Spinal cord (tissue), 10 donors: Measurements from ENCODE around the gene PEX11G. TPM values are rescaled to one million over a fixed set of nuclear protein-coding genes. Genes with fewer than 3 reads are reported as not detected.

ENCODE experiments used
- DNase-seq, 6 donors: peaks; one replicate each; pipeline versions ENCODE4 v3.0.0 to v3.0.0-alpha.2; 2013 to 2015; ENCODE audit warnings: low spot score in 6 of 6, low read depth in 4 of 6
- H3K27ac ChIP-seq: one replicate; pipeline ENCODE4 v1.5.1; 2013; ENCODE audit warnings: low read depth, low read length, control low read depth
- H3K27me3 ChIP-seq: one replicate; pipeline ENCODE4 v1.6.1; 2013; ENCODE audit warnings: low read length; ENCODE audit not compliant: control insufficient read depth, insufficient read depth
- H3K36me3 ChIP-seq: one replicate; pipeline ENCODE4 v1.6.1; 2013; ENCODE audit warnings: low read length; ENCODE audit not compliant: control insufficient read depth, insufficient read depth
- H3K4me1 ChIP-seq: one replicate; pipeline ENCODE4 v1.6.1; 2013; ENCODE audit warnings: low read length; ENCODE audit not compliant: control insufficient read depth, insufficient read depth
- H3K4me3 ChIP-seq: one replicate; pipeline ENCODE4 v1.5.1; 2013; ENCODE audit warnings: low read depth, low read length, control low read depth
- H3K9me3 ChIP-seq: one replicate; pipeline ENCODE4 v1.6.1; 2013; ENCODE audit warnings: low read length; ENCODE audit not compliant: control insufficient read depth, insufficient read depth
- WGBS: methylation state at CpG from one replicate; pipeline ENCODE4 v1.1.5; 2013; ENCODE audit warnings: missing lambda C conversion rate; ENCODE audit not compliant: insufficient coverage; 5-methylcytosine and 5-hydroxymethylcytosine counted together
- polyA plus RNA-seq, 2 donors: library from polyadenylated mRNA; unstranded; fragments of 120-200 nt; gene quantifications; one replicate each; pipeline ENCODE4 v1.2.1, GENCODE V29; 2013; ENCODE audit not compliant: insufficient read length in 2 of 2
- total RNA-seq, 2 donors: library from RNA; depleted of rRNA in 1 of 2; stranded (reverse); fragments of 120-200 nt in 1 of 2; fragments of >200 nt in 1 of 2; gene quantifications; one replicate each; pipeline versions ENCODE4 v1.2.3 to v1.2.4, GENCODE V29; 2013 to 2014
- donor health status: healthy.

PEX11G gene
- total and polyA plus RNA-seq, 4 donors = 1.7 to 6.0 (median 4.4) TPM

DNA sequence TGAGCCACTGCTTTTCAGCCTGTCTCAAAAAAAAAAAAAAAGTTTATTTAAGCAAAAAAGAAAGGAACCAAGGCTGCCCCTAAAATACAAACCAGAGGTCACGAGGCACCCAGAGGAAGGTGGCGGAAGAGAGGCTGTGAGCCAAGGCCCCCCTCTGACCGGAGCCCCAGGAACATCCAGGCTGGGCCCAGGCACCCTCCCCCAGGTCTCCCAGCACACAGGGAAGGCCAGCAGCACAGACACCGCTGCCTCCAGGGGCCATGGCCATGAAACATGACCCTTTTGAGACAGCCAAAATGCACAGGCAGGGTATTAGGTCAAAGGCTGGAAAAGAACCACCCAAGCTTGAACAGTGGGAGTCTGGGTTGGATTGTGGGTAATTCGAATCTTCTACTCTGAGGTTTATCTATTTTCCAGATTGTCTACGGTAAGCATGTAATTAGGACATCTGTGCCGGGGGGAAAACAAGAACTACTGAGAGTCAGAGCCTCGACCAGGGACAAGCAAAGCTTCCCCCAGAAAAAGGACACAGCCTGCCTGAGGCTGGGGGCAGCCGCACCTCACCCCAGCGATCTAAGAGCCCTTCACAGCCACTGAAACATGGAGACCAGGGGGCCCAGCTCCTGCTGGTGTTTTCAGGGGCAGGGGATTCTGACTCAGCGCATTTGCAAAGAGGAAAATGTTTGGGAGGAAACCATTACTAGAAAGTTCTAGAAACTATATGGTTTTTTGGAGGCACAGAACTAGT, 8.4 kb downstream of the PEX11G start:
- Histone ChIP-seq H3K4me1 (peaks cover 20% of the 10 kb centered on the region), H3K4me3 (no peak overlapping the region), H3K9me3 (no peaks in the 10 kb centered on the region), H3K36me3 (peaks cover 41% of the 10 kb centered on the region), H3K27ac (no peak overlapping the region), H3K27me3 (no peaks in the 10 kb centered on the region)
- 64% methylated on average over 8 of the region's 11 CpGs for WGBS
- no peak for DNase-seq

DNA sequence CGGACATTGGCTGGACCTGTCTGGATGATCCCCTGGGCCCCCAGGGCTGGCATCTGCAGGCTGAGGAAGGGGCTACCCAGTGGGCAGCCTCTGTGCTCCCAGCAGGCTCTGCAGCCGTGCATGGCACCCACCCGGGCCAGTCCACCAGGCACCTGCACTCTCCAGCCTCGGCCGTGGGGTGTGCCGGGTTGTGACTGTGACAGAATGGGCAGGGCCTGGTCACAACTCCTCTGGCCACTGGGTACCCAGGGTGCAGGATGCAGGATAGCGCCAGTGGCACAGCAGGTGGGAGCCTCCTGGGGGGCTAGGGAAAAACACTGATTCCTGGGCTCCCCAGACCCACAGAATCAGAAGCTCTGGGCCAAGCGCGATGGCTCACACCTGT, 10.0 kb downstream of the PEX11G start:
- H3K4me3 ChIP-seq = no peak overlapping the region
- 90% methylated on average over 9 of the region's 9 CpGs for WGBS
- H3K27me3 ChIP-seq = no peaks in the 10 kb centered on the region
- peaks cover 19% of the 10 kb centered on the region for H3K4me1 ChIP-seq
- H3K27ac ChIP-seq = no peak overlapping the region
- H3K9me3 ChIP-seq = no peaks in the 10 kb centered on the region
- peaks cover 41% of the 10 kb centered on the region for H3K36me3 ChIP-seq
- no peak for DNase-seq

DNA sequence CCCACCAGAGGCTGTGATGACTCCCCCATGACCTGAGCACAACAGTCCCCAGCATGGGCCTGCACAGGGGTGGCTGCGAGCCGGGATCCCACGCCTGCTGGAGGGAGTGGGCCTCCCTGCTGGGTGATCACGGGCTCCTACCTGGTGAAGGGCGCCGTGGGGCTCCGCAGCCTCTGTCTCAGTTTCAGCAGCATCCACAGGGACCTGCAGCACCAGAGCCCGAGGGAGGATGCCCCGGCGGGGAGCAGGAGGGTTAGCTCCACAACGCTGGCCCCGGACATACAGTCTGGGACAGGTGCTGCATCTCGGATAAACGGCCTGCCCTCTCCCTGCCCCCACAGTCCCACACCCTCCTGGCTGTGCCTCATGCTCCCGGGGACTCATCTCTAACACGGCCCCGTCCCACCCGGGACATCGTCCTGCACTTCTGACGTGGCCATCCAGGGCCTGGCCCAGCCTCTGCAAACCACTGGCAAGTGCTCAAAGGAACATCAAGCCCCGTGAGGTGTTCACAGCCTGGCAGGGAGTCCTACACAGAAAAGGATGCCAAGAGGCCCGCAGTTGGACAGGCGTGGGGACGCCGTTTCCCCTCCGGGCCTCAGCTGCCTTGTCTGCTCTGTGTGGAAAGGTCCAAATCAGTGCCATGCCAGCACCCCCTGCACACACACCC, 10.5 kb downstream of the PEX11G start:
- DNase-seq = no peak
- H3K27ac ChIP-seq = no peak overlapping the region
- H3K9me3 ChIP-seq = no peaks in the 10 kb centered on the region
- WGBS = 72% methylated on average over 24 of the region's 26 CpGs
- H3K4me1 ChIP-seq = peaks cover 13% of the 10 kb centered on the region
- H3K4me3 ChIP-seq = no peak overlapping the region
- no peaks in the 10 kb centered on the region for H3K27me3 ChIP-seq
- peaks cover 43% of the 10 kb centered on the region for H3K36me3 ChIP-seq

DNA sequence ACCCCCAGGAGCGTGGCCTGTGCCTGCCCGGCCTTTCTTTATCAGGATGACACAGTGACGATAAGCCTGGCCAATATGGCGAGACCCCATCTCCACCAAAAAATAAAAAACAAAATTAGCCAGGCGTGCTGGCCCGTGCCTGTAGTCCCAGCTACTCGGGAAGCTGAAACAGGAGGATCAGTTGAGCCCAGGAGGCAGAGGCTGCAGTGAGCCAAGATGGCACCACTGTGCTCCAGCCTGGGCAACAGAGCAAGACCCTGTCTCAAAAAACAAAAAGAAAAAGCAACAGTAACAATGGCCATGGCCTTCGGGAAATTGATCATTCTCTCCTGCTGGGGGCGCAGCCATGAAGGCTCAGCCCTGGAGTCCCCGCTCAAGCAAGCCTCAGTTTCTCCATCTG, 11.1 kb downstream of the PEX11G start:
- Histone ChIP-seq H3K27ac (no peak overlapping the region), H3K4me3 (no peak overlapping the region), H3K4me1 (peaks cover 9% of the 10 kb centered on the region), H3K36me3 (peaks cover 47% of the 10 kb centered on the region), H3K27me3 (no peaks in the 10 kb centered on the region), H3K9me3 (no peaks in the 10 kb centered on the region)
- WGBS = 95% methylated on average over 5 of the region's 10 CpGs
- no peak for DNase-seq

DNA sequence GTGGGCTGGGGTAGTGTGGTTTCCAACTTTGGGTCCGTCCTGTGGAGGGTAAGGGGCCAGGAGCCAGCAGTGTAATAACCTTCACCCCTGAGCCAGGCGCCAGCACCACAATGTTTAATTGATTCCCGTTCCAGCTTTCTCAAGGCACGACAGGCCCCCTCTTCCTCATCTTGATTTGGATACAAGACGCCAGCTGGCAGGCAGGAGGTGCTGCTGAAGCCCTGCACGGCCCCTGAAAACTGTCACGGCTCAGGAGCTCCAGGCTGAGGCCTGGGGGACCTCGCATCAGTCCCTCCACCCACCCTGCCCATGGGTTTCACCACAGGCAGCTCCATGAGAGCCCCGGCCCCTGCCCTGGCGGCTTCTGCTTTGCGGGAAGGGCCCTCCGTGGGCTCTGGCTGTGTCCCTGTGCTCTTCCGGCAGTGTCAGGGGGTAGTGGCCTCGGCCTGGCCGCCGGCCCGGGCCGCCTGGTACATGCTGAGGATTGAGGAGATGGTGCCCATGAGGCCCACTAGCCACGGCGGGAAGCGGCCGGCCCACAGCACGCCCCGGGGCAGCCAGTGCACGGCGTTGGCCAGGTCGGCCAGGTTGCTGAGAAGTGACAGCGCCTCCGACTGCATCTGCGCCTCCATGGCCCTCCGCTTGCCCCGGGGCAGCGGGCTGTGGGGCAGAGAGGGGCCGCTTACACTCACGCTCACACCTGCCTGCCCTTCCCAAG, 11.9 kb downstream of the PEX11G start:
- no peaks in the 10 kb centered on the region for H3K27me3 ChIP-seq
- DNase-seq = no peak
- H3K9me3 ChIP-seq = no peaks in the 10 kb centered on the region
- H3K27ac ChIP-seq = no peak overlapping the region
- no peak overlapping the region for H3K4me3 ChIP-seq
- WGBS = 82% methylated on average over 31 of the region's 35 CpGs
- peaks cover under 1% of the 10 kb centered on the region for H3K4me1 ChIP-seq
- H3K36me3 ChIP-seq = peaks cover 47% of the 10 kb centered on the region

DNA sequence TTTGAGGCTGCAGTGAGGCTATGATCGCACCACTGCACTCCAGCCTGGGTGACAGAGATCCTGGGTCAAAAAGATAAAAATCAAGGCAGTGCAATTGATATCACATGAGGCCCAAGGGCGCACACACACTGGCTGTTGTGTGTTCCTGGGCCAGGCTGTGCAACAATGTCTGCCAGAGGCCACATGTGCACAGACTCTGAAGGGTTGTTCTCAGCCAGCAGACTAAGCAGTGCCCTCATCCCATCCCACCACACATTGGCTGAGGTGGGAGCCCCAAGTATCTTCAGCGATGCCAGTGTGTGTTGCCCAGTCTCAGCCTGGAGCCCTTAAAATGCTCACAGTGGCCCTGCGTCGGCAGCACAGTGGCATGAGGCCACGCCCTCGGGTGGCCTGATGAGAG, 12.6 kb downstream of the PEX11G start:
- WGBS = 85% methylated on average over 7 of the region's 7 CpGs
- Histone ChIP-seq H3K27ac (no peak overlapping the region), H3K36me3 (peaks cover 48% of the 10 kb centered on the region), H3K9me3 (no peaks in the 10 kb centered on the region), H3K27me3 (no peaks in the 10 kb centered on the region), H3K4me1 (no peaks in the 10 kb centered on the region), H3K4me3 (no peak overlapping the region)
- no peak for DNase-seq

DNA sequence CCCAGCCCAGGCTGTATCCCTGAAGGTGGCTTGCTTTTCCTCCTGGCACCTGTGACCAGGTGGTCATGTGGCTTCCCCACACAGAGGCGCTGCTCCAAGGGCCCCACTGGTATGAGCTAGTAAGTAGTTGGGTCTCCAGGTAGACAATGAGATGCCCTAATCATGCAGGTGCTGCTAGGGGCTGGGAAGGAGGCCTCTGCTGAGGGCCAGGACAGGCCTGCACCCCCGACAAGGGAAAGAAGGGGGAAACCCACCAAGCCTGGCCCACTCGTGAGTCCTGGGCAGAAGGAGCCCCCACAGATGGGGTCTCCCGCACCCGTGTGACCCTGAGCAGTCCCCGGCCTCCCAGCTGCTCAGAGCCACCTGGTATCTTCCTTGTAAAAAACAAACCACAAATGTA, 13.2 kb downstream of the PEX11G start:
- DNase-seq = no peak
- Histone ChIP-seq H3K27ac (no peak overlapping the region), H3K4me3 (no peak overlapping the region), H3K36me3 (peaks cover 53% of the 10 kb centered on the region), H3K27me3 (no peaks in the 10 kb centered on the region), H3K9me3 (no peaks in the 10 kb centered on the region), H3K4me1 (no peaks in the 10 kb centered on the region)
- 92% methylated on average over 6 of the region's 6 CpGs for WGBS

DNA sequence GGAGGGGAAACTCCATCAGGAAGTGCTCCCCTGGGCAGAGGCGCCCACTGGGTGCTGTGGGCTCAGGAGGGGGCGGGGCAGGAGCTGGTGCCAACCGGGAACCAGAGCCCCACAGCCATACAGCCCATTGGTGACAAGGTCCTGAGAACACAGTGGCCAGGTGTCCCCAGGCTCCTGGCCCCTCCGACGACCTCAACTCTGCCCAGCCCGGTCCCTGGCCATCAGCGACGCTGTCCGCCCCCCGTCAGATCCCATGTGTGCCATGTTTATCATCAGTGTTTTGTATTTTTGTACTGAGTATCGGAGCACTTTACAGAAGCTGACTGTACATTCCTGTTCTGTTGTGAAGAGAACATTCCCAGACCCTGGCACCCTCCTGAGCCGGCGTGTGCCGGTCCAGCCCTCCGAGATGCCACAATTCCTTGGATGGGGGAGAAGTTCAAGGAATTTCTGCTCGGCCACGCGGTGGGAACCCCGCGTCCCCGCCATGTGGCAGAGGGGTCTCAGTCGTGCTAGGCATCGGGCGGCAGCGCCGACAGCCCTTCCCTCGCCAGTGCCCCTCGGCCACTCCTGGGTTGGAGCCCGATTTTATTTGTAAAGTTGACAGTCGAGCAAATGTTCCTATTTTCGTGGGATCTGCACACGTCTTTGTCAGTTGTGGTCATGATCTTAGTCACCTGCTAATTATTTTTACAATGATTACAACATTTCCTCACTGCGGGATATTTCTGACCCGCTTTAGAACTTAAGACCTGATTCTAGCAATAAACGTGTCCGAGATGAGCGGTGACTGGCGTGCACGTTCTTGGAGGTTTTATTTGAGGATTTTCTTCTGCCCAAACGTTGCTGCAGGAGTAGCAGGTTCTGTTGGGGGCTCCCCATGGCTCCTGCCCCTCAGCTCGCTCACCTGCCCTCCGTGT, 16.9 kb downstream of the PEX11G start:
- no peak for DNase-seq
- Histone ChIP-seq H3K9me3 (no peaks in the 10 kb centered on the region), H3K27me3 (no peaks in the 10 kb centered on the region), H3K36me3 (peaks cover 74% of the 10 kb centered on the region), H3K4me3 (no peak overlapping the region), H3K4me1 (no peaks in the 10 kb centered on the region), H3K27ac (no peak overlapping the region)
- 97% methylated on average over 40 of the region's 42 CpGs for WGBS
